H1 (cell line): ENCODE measurements around the gene SIK1. TPM values are rescaled to one million over a fixed set of nuclear protein-coding genes. Genes with fewer than 3 reads are reported as not detected.
"Not testable (repeated sequence)": the region's sequence is repeated elsewhere in the genome, so short reads cannot be mapped to it uniquely, and the experiment has no call there.

ENCODE experiments used
- CTCF ChIA-PET: fragments of 300-600 bp; sonication (Branson Sonifier 250); formaldehyde crosslinking; loops from one replicate; lab custom pipeline; 2021; ENCODE audit not compliant: partially characterized antibody; lab: Charles Lee
- POLR2A ChIA-PET: fragments of 300-600 bp; sonication (Branson Sonifier 250); formaldehyde crosslinking; loops from one replicate; lab custom pipeline; 2021; ENCODE audit warnings: inconsistent platforms; ENCODE audit not compliant: partially characterized antibody; lab: Charles Lee
- DNase-seq, 2 experiments: peaks; one replicate each; pipeline versions ENCODE4 v3.0.0 to v3.0.0-alpha.2; 2010 to 2022; ENCODE audit warnings: low spot score in 2 of 2, low read depth in 1 of 2, mixed read lengths in 1 of 2
- FAIRE-seq: peaks from 2 replicates; lab custom pipeline; 2011; peaks lifted over from hg19 to GRCh38; lab: Jason Lieb, UNC
- H2AFZ ChIP-seq: 2 replicates; pipeline ENCODE4 v1.8.1; 2012; ENCODE audit warnings: low read length, inconsistent platforms
- H2AK5ac ChIP-seq: 2 replicates; pipeline ENCODE4 v1.6.1; 2013; ENCODE audit warnings: low read depth, low read length
- H2BK120ac ChIP-seq: replicated peaks from 2 replicates; pipeline ENCODE3; 2013; ENCODE audit warnings: low read depth, low read length, inconsistent platforms
- H2BK12ac ChIP-seq: 2 replicates; pipeline ENCODE4 v1.6.1; 2013; ENCODE audit warnings: low read depth, low read length
- H2BK15ac ChIP-seq: 2 replicates; pipeline ENCODE4 v1.6.1; 2013; ENCODE audit warnings: low read length
- H2BK20ac ChIP-seq: 2 replicates; pipeline ENCODE4 v1.6.1; 2013; ENCODE audit warnings: low read length
- H2BK5ac ChIP-seq: 2 replicates; pipeline ENCODE4 v1.6.1; 2013; ENCODE audit warnings: low read depth, low read length
- H3K14ac ChIP-seq: 2 replicates; pipeline ENCODE4 v1.6.1; 2013; ENCODE audit warnings: inconsistent platforms; ENCODE audit not compliant: insufficient read length
- H3K18ac ChIP-seq: 2 replicates; pipeline ENCODE4 v1.6.1; 2013; ENCODE audit warnings: low read length; ENCODE audit errors: extremely low read depth
- H3K23ac ChIP-seq: 2 replicates; pipeline ENCODE4 v1.6.1; 2013; ENCODE audit warnings: inconsistent platforms; ENCODE audit not compliant: insufficient read length
- H3K23me2 ChIP-seq: 2 replicates; pipeline ENCODE4 v1.6.1; 2013; ENCODE audit warnings: low read depth, low read length
- H3K27ac ChIP-seq: 2 replicates; pipeline ENCODE4 v1.6.1; 2011; ENCODE audit warnings: low read depth, low read length, inconsistent platforms
- H3K27me3 ChIP-seq, 4 experiments: replicated peaks in 1 of 4; 1 replicate in 1 of 4; 2 replicates in 3 of 4; pipeline versions ENCODE4 v1.6.1 to v1.8.1; 2011 to 2013; ENCODE audit warnings: low read length in 3 of 4, mild to moderate bottlenecking in 3 of 4, inconsistent platforms in 2 of 4, mixed read lengths in 2 of 4, moderate library complexity in 1 of 4; ENCODE audit not compliant: control insufficient read depth in 3 of 4, insufficient read depth in 3 of 4; ENCODE audit errors: extremely low read depth in 1 of 4
- H3K36me3 ChIP-seq, 4 experiments: 2 replicates each; pipeline versions ENCODE4 v1.6.1 to v1.8.1; 2011 to 2013; ENCODE audit warnings: mild to moderate bottlenecking in 4 of 4, low read length in 3 of 4, moderate library complexity in 2 of 4, control low read depth in 1 of 4, inconsistent platforms in 1 of 4; ENCODE audit not compliant: insufficient read depth in 4 of 4, control insufficient read depth in 2 of 4
- H3K4ac ChIP-seq: replicated peaks from 2 replicates; pipeline ENCODE3; 2013; ENCODE audit warnings: low read length, low read depth, mixed read lengths, inconsistent platforms; ENCODE audit not compliant: insufficient read length
- H3K4me1 ChIP-seq, 4 experiments: replicated peaks in 1 of 4; 1 replicate in 1 of 4; 2 replicates in 3 of 4; pipeline versions ENCODE4 v1.6.1 to v1.8.1; 2011 to 2013; ENCODE audit warnings: low read length in 3 of 4, inconsistent platforms in 2 of 4, mixed read lengths in 1 of 4; ENCODE audit not compliant: insufficient read depth in 4 of 4, control insufficient read depth in 3 of 4
- H3K4me2 ChIP-seq, 2 experiments: 2 replicates each; pipeline versions ENCODE4 v1.6.1 to v1.8.1; 2011 to 2013; ENCODE audit warnings: low read depth in 2 of 2, low read length in 2 of 2, control low read depth in 1 of 2, inconsistent platforms in 1 of 2, mild to moderate bottlenecking in 1 of 2; ENCODE audit not compliant: insufficient read depth in 1 of 2
- H3K4me3 ChIP-seq, 4 experiments: fragments of 200-600, 300-600 bp in 1 of 4; sonication (generic), shearing (Covaris generic), sonication (Bioruptor Twin) in 1 of 4; 2 replicates each; pipeline versions ENCODE4 v1.5.1 to v1.8.1; 2011 to 2016; ENCODE audit warnings: low read length in 4 of 4, low read depth in 3 of 4, control low read depth in 2 of 4, inconsistent platforms in 2 of 4, mild to moderate bottlenecking in 2 of 4, mixed read lengths in 1 of 4, moderate library complexity in 1 of 4; ENCODE audit not compliant: insufficient read depth in 2 of 4; ENCODE audit errors: extremely low read depth in 1 of 4
- H3K56ac ChIP-seq: replicated peaks from 2 replicates; pipeline ENCODE3; 2013; ENCODE audit warnings: low read depth, mild to moderate bottlenecking, mixed read lengths, low read length, inconsistent platforms; ENCODE audit not compliant: insufficient read length
- H3K79me1 ChIP-seq: 2 replicates; pipeline ENCODE4 v1.6.1; 2013; ENCODE audit warnings: low read depth, low read length, control low read depth
- H3K79me2 ChIP-seq, 2 experiments: 2 replicates each; pipeline versions ENCODE4 v1.6.1 to v1.8.1; 2012 to 2013; ENCODE audit warnings: low read length in 2 of 2, mild to moderate bottlenecking in 2 of 2, inconsistent platforms in 1 of 2; ENCODE audit not compliant: insufficient read depth in 2 of 2, control insufficient read depth in 1 of 2
- H3K9ac ChIP-seq, 4 experiments: replicated peaks in 1 of 4; 1 replicate in 1 of 4; 2 replicates in 3 of 4; pipeline versions ENCODE4 v1.6.1 to v1.8.1; 2011 to 2013; ENCODE audit warnings: low read depth in 3 of 4, low read length in 3 of 4, control low read depth in 2 of 4, mild to moderate bottlenecking in 2 of 4, moderate library complexity in 2 of 4, inconsistent platforms in 1 of 4; ENCODE audit errors: extremely low read depth in 1 of 4
- H3K9me3 ChIP-seq, 2 experiments: 2 replicates each; pipeline versions ENCODE4 v1.6.1 to v1.8.1; 2012 to 2013; ENCODE audit warnings: mild to moderate bottlenecking in 2 of 2, moderate library complexity in 2 of 2, control low read depth in 1 of 2, inconsistent platforms in 1 of 2, low read depth in 1 of 2, low read length in 1 of 2, mixed read lengths in 1 of 2; ENCODE audit not compliant: insufficient read depth in 2 of 2
- H4K20me1 ChIP-seq, 2 experiments: replicated peaks in 1 of 2; 2 replicates each; pipeline versions ENCODE3 to v1.8.1; 2011 to 2013; ENCODE audit warnings: inconsistent platforms in 2 of 2, low read length in 2 of 2, mild to moderate bottlenecking in 1 of 2; ENCODE audit not compliant: insufficient read depth in 2 of 2, control insufficient read depth in 1 of 2
- H4K5ac ChIP-seq: 2 replicates; pipeline ENCODE4 v1.6.1; 2013; ENCODE audit warnings: low read length, low read depth, mixed read lengths, inconsistent platforms; ENCODE audit not compliant: insufficient read length
- H4K8ac ChIP-seq: 2 replicates; pipeline ENCODE4 v1.8.0; 2013; ENCODE audit warnings: mild to moderate bottlenecking, moderate library complexity, low read length, inconsistent platforms; ENCODE audit not compliant: insufficient read depth; ENCODE audit errors: extremely low read depth
- H4K91ac ChIP-seq: replicated peaks from 2 replicates; pipeline ENCODE3; 2013; ENCODE audit warnings: low read length, mixed read lengths, inconsistent platforms; ENCODE audit not compliant: insufficient read length
- whole genome bisulfite sequencing, 2 experiments: shearing (Covaris generic) in 1 of 2; methylation state at CpG; one replicate each; pipeline versions ENCODE4 v1.1.6 to v1.1.7; 2013 to 2015; ENCODE audit warnings: low lambda C conversion rate in 2 of 2, mixed read lengths in 2 of 2, inconsistent platforms in 1 of 2, low coverage in 1 of 2, missing lambda C conversion rate in 1 of 2; ENCODE audit not compliant: insufficient replicate concordance in 2 of 2, insufficient coverage in 1 of 2, insufficient read length in 1 of 2; ENCODE audit errors: extremely low coverage in 1 of 2, missing lambda C conversion rate in 1 of 2; 5-methylcytosine and 5-hydroxymethylcytosine counted together
- polyA plus RNA-seq, 7 experiments: library from polyadenylated mRNA; depleted of rRNA in 3 of 7; stranded (reverse) in 5 of 7; unstranded in 2 of 7; fragments of >200 nt in 5 of 7; fragments of 200-250 nt in 2 of 7; gene quantifications; 1 replicate in 5 of 7; 2 replicates in 1 of 7; 4 replicates in 1 of 7; pipeline versions ENCODE4 v1.2.1 to v1.2.3, GENCODE V29; 2011 to 2013; ENCODE audit warnings: missing spikeins in 2 of 7, mixed read lengths in 2 of 7
- total RNA-seq: library from RNA; stranded (reverse); fragmentation: NEBNext Ultra II Directional; extraction: Animal tissue kit (Norgen Biotek cat#: 25700); gene quantifications from 2 replicates; pipeline ENCODE4 v1.2.1, GENCODE V29; 2021

The SIK1 gene
- total and polyA plus RNA-seq, 2 of the 8 experiments (the other 6 are each of a cell fraction or from before 2014, with no cell fraction given): 1.5 to 6.7 TPM

DNA sequence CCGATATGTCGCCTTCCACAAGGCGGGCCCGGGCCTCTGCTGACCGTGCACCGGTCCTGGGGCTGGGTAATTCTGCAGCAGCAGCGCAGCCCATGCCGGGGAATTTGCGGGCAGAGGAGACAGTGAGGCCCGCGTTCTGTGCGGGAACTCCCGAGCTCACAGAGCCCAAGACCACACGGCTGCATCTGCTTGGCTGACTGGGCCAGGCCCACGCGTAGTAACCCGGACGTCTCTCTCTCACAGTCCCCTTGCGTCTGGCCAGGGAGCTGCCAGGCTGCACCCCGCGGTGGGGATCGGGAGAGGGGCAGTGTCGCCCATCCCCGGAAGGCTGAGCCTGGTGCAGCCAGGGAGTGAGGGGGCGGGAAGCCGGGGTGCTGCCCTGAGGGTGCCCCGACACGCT, 27.8 kb downstream of the SIK1 start:
- H2BK120ac ChIP-seq, H3K9me3 ChIP-seq, H3K27me3 ChIP-seq, H3K4me3 ChIP-seq, FAIRE-seq, H3K4ac ChIP-seq, H2BK12ac ChIP-seq, DNase-seq, H2BK15ac ChIP-seq, H3K14ac ChIP-seq, H3K79me2 ChIP-seq, H3K4me2 ChIP-seq, H3K23ac ChIP-seq, H2BK5ac ChIP-seq, H4K91ac ChIP-seq, H2AFZ ChIP-seq, H3K4me1 ChIP-seq, H4K20me1 ChIP-seq, H3K18ac ChIP-seq, H3K27ac ChIP-seq, H3K56ac ChIP-seq, H3K23me2 ChIP-seq, H2BK20ac ChIP-seq, POLR2A ChIA-PET, H4K8ac ChIP-seq, H2AK5ac ChIP-seq, H3K79me1 ChIP-seq, H3K9ac ChIP-seq, H3K36me3 ChIP-seq, H4K5ac ChIP-seq, CTCF ChIA-PET: not testable (repeated sequence)
- no CpG with 5 or more reads among the region's 28 CpGs for WGBS, 2 experiments

DNA sequence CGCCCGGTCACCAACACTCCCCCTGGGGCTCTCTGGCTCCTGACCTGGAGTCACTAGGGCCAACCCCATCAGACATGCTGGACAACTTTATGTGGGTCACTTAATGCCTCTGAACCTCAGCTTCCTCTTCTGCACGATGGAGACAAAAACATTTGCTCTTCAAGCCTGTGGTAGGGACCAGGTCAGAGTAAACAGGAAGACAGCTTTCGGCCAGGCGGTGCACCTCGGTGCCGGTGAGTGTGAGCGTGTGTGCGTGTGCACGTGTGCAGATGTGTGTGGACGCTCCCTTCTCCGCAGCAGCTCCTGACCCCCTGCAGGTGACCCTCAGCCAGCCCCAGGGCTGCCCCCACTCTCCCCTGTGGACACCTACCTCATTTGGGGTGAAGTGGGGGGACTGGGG, 28.4 kb downstream of the SIK1 start:
- H3K4ac ChIP-seq, H3K4me3 ChIP-seq, H2BK120ac ChIP-seq, POLR2A ChIA-PET, H3K79me2 ChIP-seq, H3K56ac ChIP-seq, DNase-seq, H3K27ac ChIP-seq, H3K9me3 ChIP-seq, H3K79me1 ChIP-seq, H3K4me2 ChIP-seq, H3K23me2 ChIP-seq, H2BK12ac ChIP-seq, H3K18ac ChIP-seq, H4K5ac ChIP-seq, H4K8ac ChIP-seq, H2BK15ac ChIP-seq, CTCF ChIA-PET, H3K36me3 ChIP-seq, H3K27me3 ChIP-seq, H4K20me1 ChIP-seq, H3K9ac ChIP-seq, H2AFZ ChIP-seq, H3K23ac ChIP-seq, H2AK5ac ChIP-seq, H3K4me1 ChIP-seq, H2BK5ac ChIP-seq, H4K91ac ChIP-seq, FAIRE-seq, H2BK20ac ChIP-seq, H3K14ac ChIP-seq: not testable (repeated sequence)
- WGBS, 2 experiments: no CpG with 5 or more reads among the region's 12 CpGs
